AG04450 (cell line): ENCODE measurements around the gene THRB. TPM values are rescaled to one million over a fixed set of nuclear protein-coding genes. Genes with fewer than 3 reads are reported as not detected.

ENCODE experiments used
- CTCF ChIA-PET: fragments of 300-600, 350-600 bp; formaldehyde crosslinking; extraction: SDS; loops from one replicate; lab custom pipeline; 2022; ENCODE audit warnings: antibody characterized with exemption, inconsistent platforms; lab: Charles Lee
- POLR2A ChIA-PET: fragments of 350-600 bp; formaldehyde crosslinking; extraction: SDS; loops from one replicate; lab custom pipeline; 2021; ENCODE audit warnings: antibody characterized with exemption, inconsistent platforms; lab: Yijun Ruan, JAX
- DNase-seq: peaks from one replicate; pipeline ENCODE4 v3.0.0-alpha.2; 2011; ENCODE audit warnings: low read depth, low spot score
- H3K27ac ChIP-seq: one replicate; pipeline ENCODE4 v1.5.1; 2012; ENCODE audit warnings: low read depth, low read length, control low read depth
- H3K27me3 ChIP-seq: one replicate; pipeline ENCODE4 v1.6.0; 2012; ENCODE audit warnings: low read length; ENCODE audit not compliant: control insufficient read depth, insufficient read depth
- H3K4me3 ChIP-seq: 2 replicates; pipeline ENCODE4 v1.5.1; 2011; ENCODE audit warnings: mild to moderate bottlenecking, low read depth, low read length, control low read depth
- H3K9me3 ChIP-seq: 2 replicates; pipeline ENCODE4 v1.5.1; 2012; ENCODE audit warnings: low read length; ENCODE audit not compliant: control insufficient read depth, insufficient read depth
- polyA plus RNA-seq: library from polyadenylated mRNA; depleted of rRNA; stranded (reverse); fragments of >200 nt; gene quantifications from 2 replicates; pipeline ENCODE4 v1.2.3, GENCODE V29; 2011
- TF ChIP-seq, protein P1 (sequence below): IDR thresholded peaks from 2 replicates; pipeline ENCODE4 v1.5.1; 2011; ENCODE audit warnings: low read depth, low read length, control low read depth, inconsistent platforms

Gene THRB
- polyA plus RNA-seq, 1 experiment = 0.02 TPM

DNA sequence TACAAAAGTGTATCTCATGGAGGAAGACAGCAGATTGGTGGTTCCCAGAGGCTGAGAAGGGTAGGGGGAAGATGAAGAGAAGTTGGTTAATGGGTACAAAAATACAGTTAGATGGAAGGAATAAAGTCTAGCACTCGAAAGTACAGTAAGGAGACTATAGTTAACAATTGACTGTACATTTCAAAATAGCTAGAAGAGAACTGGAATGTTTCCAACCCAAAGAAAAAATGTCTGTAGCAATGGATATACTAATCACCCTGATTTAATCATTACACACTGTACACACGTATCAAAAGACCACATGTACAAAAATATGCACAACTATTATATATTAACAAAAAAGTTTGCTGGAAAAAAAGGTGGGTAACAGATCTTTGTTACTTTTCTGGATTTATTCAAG, 57.3 kb downstream of the THRB start:
- no peak overlapping the region for H3K27ac ChIP-seq
- TF ChIP-seq, protein P1, sequence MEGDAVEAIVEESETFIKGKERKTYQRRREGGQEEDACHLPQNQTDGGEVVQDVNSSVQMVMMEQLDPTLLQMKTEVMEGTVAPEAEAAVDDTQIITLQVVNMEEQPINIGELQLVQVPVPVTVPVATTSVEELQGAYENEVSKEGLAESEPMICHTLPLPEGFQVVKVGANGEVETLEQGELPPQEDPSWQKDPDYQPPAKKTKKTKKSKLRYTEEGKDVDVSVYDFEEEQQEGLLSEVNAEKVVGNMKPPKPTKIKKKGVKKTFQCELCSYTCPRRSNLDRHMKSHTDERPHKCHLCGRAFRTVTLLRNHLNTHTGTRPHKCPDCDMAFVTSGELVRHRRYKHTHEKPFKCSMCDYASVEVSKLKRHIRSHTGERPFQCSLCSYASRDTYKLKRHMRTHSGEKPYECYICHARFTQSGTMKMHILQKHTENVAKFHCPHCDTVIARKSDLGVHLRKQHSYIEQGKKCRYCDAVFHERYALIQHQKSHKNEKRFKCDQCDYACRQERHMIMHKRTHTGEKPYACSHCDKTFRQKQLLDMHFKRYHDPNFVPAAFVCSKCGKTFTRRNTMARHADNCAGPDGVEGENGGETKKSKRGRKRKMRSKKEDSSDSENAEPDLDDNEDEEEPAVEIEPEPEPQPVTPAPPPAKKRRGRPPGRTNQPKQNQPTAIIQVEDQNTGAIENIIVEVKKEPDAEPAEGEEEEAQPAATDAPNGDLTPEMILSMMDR = no peak
- POLR2A ChIA-PET = no interaction called here
- H3K27me3 ChIP-seq = no peaks in the 10 kb centered on the region
- CTCF ChIA-PET = no interaction called here
- no peaks in the 10 kb centered on the region for H3K9me3 ChIP-seq
- DNase-seq = no peak
- no peak overlapping the region for H3K4me3 ChIP-seq

DNA sequence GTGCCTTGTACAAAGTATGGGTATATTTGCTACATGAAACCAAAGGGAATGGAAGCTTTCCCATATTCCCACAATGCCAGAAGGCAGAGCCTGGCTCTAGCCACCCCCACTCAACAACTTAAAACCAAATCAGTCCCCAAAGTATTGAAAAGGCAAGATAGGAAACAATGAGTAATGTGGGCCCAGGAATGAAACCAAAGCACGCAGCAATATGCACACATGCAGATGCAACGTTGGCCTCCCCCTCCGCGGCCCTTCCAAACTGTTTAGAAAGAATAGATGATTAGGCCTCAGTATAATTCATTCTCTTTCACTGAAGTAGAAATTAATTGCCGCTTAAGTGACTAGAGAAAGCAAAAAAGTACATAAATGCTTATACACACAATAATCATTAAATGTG, 59.1 kb downstream of the THRB start:
- Histone ChIP-seq H3K9me3 (no peaks in the 10 kb centered on the region), H3K27ac (no peak overlapping the region), H3K27me3 (no peaks in the 10 kb centered on the region), H3K4me3 (no peak overlapping the region)
- DNase-seq = no peak
- POLR2A ChIA-PET = no interaction called here
- CTCF ChIA-PET = no interaction called here
- TF ChIP-seq, protein P1 = no peak

DNA sequence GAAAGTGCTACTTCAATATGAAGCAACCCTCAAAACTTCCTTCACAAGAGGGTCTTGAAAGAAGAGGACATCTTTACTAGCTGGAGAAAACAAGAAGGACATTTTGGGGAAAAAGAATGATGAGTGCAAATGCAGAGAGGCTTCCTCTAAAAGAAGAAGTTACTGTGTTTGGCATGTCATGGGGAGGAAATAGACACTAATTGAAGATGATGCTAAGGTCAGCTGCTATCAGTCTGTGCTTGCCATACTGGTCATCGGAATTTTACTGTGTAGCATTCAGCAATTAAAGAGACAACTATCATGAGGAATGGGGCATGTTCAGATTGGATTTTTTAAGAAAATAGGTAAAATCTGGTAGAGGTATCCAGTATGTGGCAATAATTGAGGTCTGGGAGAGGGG, 60.0 kb downstream of the THRB start:
- TF ChIP-seq, protein P1 = no peak
- Histone ChIP-seq H3K27ac (no peak overlapping the region), H3K4me3 (no peak overlapping the region), H3K27me3 (no peaks in the 10 kb centered on the region), H3K9me3 (no peaks in the 10 kb centered on the region)
- DNase-seq = no peak
- ChIA-PET POLR2A (no interaction called here), CTCF (no interaction called here)

DNA sequence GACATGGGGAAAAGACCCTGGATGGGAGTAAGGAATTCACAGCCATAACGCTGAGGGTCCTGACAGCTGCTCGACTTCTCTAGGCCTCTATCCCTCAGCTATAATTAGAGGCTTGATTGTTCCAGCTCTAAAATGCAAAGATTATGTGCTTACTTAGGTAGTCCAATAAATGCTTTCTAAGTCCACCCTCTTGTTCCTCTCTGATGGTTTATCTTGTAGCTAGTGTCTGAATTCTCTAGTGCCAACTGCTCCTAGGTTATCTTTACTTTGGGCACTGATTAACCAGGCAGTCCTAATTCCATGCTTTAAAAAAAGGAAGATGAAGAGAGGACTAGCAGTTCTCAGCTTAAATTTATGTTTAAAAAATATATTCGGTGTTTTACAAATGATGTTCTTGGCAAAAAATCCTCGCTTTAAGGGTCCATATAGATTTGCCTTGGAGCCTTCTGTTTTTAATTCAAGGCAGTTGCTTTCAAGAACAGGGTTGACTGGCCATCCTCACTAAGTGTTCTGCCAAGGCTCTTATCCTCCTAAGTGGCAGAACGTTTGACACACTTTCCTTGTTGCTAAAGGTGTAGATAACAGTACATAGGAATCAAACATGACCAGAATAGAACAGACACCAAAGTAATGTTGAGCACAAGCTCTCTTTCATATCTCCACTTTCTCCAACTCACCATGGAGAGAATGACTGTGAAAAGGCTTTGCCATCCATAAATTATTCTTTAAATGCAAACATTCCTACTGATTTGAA, 60.6 kb downstream of the THRB start:
- Histone ChIP-seq H3K27me3 (no peaks in the 10 kb centered on the region), H3K4me3 (no peak overlapping the region), H3K9me3 (no peaks in the 10 kb centered on the region), H3K27ac (no peak overlapping the region)
- ChIA-PET CTCF (no interaction called here), POLR2A (no interaction called here)
- TF ChIP-seq, protein P1 = no peak
- DNase-seq = no peak

DNA sequence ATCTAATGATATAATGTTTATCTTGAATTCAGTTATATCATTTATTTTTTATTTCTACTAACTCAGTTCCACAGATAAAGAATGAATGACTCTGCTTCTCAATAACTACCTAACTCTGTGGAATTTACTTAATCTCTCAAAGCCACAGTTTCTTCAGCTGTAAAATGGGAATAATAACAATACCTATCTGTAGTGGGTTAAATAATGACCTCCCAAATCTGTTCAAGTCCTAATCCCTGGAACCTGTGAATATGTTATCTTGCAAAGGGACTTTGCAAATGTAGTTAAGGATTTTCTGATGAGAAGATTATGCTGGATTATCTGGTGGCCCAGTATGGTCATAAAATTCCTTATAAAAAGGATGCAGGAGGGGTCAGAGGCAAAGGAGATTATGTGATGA, 61.7 kb downstream of the THRB start:
- ChIA-PET CTCF (no interaction called here), POLR2A (no interaction called here)
- Histone ChIP-seq H3K27me3 (no peaks in the 10 kb centered on the region), H3K27ac (no peak overlapping the region), H3K4me3 (no peak overlapping the region), H3K9me3 (no peaks in the 10 kb centered on the region)
- DNase-seq = no peak
- TF ChIP-seq, protein P1 = no peak
